Smooth muscle cell (in vitro differentiated cells): ENCODE data around the gene C11orf52. TPM values are rescaled to one million over a fixed set of nuclear protein-coding genes. Genes with fewer than 3 reads are reported as not detected.

Source experiments
- DNase-seq: peaks from one replicate; lab custom pipeline; 2025; ENCODE audit not compliant: unreplicated experiment; lab: John Stamatoyannopoulos, UW
- H2AFZ ChIP-seq: fragments of 200-600 bp; sonication (generic); 2 replicates; pipeline ENCODE4 v1.6.0; 2016; ENCODE audit warnings: antibody characterized with exemption, low read depth, mild to moderate bottlenecking
- H3F3A ChIP-seq: fragments of 200-600 bp; sonication (generic); 2 replicates; pipeline ENCODE4 v1.6.0; 2017; ENCODE audit warnings: antibody characterized with exemption, low read depth
- H3K27ac ChIP-seq: fragments of 200-600 bp; sonication (generic); 2 replicates; pipeline ENCODE4 v1.5.1; 2016; ENCODE audit warnings: low read depth, mild to moderate bottlenecking
- H3K27me3 ChIP-seq: fragments of 200-600 bp; sonication (generic); 2 replicates; pipeline ENCODE4 v1.6.1; 2016; ENCODE audit warnings: low read depth, mild to moderate bottlenecking
- H3K36me3 ChIP-seq: fragments of 200-600 bp; sonication (generic); 2 replicates; pipeline ENCODE4 v1.5.1; 2016; ENCODE audit warnings: low read depth
- H3K4me1 ChIP-seq: fragments of 200-600 bp; sonication (generic); 2 replicates; pipeline ENCODE4 v1.5.1; 2016; ENCODE audit warnings: low read depth
- H3K4me2 ChIP-seq: fragments of 200-600 bp; sonication (generic); 2 replicates; pipeline ENCODE4 v1.6.0; 2016; ENCODE audit warnings: mild to moderate bottlenecking
- H3K4me3 ChIP-seq: fragments of 200-600 bp; sonication (generic); 2 replicates; pipeline ENCODE4 v1.5.1; 2016; ENCODE audit warnings: mild to moderate bottlenecking
- H3K79me2 ChIP-seq: fragments of 200-600 bp; sonication (generic); 2 replicates; pipeline ENCODE4 v1.6.0; 2016; ENCODE audit warnings: low read depth, mild to moderate bottlenecking
- H3K9ac ChIP-seq: fragments of 200-600 bp; sonication (generic); 2 replicates; pipeline ENCODE4 v1.6.0; 2016; ENCODE audit warnings: low read depth
- H3K9me3 ChIP-seq: fragments of 200-600 bp; sonication (generic); replicated peaks from 2 replicates; pipeline ENCODE4 v1.5.1; 2016; ENCODE audit warnings: low read depth
- H4K20me1 ChIP-seq: fragments of 200-600 bp; sonication (generic); 2 replicates; pipeline ENCODE4 v1.6.0; 2016; ENCODE audit warnings: low read depth
- CTCF ChIP-seq: fragments of 200-600 bp; sonication (generic); IDR thresholded peaks from 2 replicates; pipeline ENCODE4 v1.5.1; 2017; ENCODE audit warnings: borderline replicate concordance, mild to moderate bottlenecking, antibody characterized with exemption; ENCODE audit not compliant: insufficient read depth, poor library complexity, severe bottlenecking
- WGBS: methylation state at CpG from one replicate; pipeline ENCODE4 v1.1.7; 2016; ENCODE audit warnings: low lambda C conversion rate; 5-methylcytosine and 5-hydroxymethylcytosine counted together
- polyA plus RNA-seq: library from polyadenylated mRNA; unstranded; fragments of >200 nt; fragmentation: Nextera tagmentation; extraction: Ambion mirVana; gene quantifications from 2 replicates; pipeline ENCODE4 v1.2.1, GENCODE V29; 2016
- total RNA-seq: library from RNA; depleted of rRNA; stranded (reverse); fragments of >200 nt; gene quantifications from 2 replicates; pipeline ENCODE4 v1.2.3, GENCODE V29; 2014

The C11orf52 gene
- total and polyA plus RNA-seq, 2 experiments from 2014 or later, result 0.64 to 3.0 TPM

GRCh38 chr11:111941963-111942362 is 23.2 kb downstream of the C11orf52 start:
- H3F3A ChIP-seq, result peaks cover 34% of the 10 kb centered on the region
- H2AFZ ChIP-seq, result no peak overlapping the region
- WGBS, result 90% methylated on average over 5 of the region's 5 CpGs
- no peak for DNase-seq
- H3K4me2 ChIP-seq, result no peak overlapping the region
- no peak overlapping the region for H3K9ac ChIP-seq
- H3K4me1 ChIP-seq, result peaks cover 33% of the 10 kb centered on the region
- peaks cover 33% of the 10 kb centered on the region for H3K79me2 ChIP-seq
- no peak overlapping the region for H3K4me3 ChIP-seq
- H3K27me3 ChIP-seq, result no peaks in the 10 kb centered on the region
- no peaks in the 10 kb centered on the region for H4K20me1 ChIP-seq
- no peak for TF ChIP-seq CTCF
- no peaks in the 10 kb centered on the region for H3K9me3 ChIP-seq
- H3K36me3 ChIP-seq, result no peaks in the 10 kb centered on the region
- peak overlapping the region; percentile 100 for H3K27ac ChIP-seq

DNA sequence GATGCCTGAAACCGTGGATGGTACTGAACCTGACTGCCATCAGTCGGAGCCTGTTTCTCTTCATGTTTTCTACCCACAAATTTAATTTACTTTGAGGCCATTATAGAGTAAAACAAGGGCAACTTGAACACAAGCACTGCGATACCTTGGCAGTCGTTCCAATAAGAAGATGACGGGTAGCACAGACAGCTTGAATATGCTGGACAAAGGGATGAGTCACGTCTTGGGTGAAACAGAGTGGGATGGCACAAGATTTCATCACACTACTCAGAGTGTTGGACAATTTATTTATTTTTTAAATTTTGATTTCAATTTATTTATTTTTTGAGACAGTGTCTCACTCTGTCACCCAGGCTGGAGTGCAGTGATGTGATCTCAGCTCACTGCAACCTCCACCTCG is 24.1 kb downstream of the C11orf52 start:
- Histone ChIP-seq H3K27ac (peak overlapping the region; percentile 100), H3K79me2 (peaks cover 35% of the 10 kb centered on the region), H3K27me3 (no peaks in the 10 kb centered on the region), H3K9ac (peak overlapping the region; percentile 28), H4K20me1 (no peaks in the 10 kb centered on the region), H3K4me1 (peaks cover 29% of the 10 kb centered on the region), H3K4me2 (no peak overlapping the region), H3K9me3 (no peaks in the 10 kb centered on the region), H3K36me3 (no peaks in the 10 kb centered on the region), H3K4me3 (no peak overlapping the region), H2AFZ (no peak overlapping the region), H3F3A (peaks cover 28% of the 10 kb centered on the region)
- DNase-seq, result no peak
- WGBS, result 83% methylated on average over 7 of the region's 7 CpGs
- TF ChIP-seq CTCF, result no peak

DNA sequence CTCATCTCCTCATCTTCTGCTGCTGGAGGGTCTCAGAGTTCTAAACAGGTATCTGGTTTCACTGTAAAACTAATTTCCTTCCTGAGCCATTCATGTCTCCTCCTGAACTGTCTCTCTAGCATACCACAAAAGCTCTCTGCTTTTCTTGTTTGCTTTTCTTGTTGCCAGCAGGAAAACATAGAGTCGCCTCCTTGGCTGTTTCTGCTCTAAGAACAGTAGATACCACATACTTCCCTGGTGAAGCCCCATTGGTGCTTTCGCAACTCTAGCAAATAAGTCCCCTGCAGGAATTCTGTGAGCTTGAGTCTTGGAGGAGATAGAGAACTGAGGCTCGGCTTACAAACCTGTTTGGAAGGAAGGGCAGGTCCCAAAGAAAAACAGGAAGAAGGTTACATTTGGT is 25.4 kb downstream of the C11orf52 start:
- Histone ChIP-seq H3K27me3 (no peaks in the 10 kb centered on the region), H3K27ac (peak overlapping the region; percentile 100), H3K36me3 (no peaks in the 10 kb centered on the region), H3K4me2 (peak overlapping the region; percentile 75), H4K20me1 (no peaks in the 10 kb centered on the region), H3K9ac (peak overlapping the region; percentile 95), H3K79me2 (peaks cover 38% of the 10 kb centered on the region), H3K9me3 (no peaks in the 10 kb centered on the region), H3F3A (peaks cover 16% of the 10 kb centered on the region), H3K4me3 (no peak overlapping the region), H2AFZ (peak overlapping the region; percentile 39), H3K4me1 (peaks cover 16% of the 10 kb centered on the region)
- DNase-seq, result no peak
- no peak for TF ChIP-seq CTCF
- 22% methylated on average over 3 of the region's 3 CpGs for WGBS

DNA sequence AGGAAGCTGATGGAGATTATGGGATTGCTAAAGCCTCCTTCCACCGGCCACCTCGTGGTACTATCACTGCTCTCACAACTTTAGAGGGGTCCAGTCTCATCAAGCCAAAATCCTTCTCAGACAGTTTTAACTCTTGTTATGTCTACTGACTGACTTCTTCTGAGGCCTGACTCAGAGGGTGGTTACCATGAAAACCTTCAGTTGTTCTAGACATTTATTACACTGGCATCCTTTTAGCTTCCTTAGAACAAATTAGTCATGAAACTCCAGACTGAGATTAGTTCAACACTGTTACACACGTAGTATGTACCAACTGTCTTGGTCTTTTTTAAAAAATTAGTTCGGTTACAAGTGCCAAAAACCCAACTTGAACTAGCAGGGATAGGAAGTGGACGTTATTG is 25.9 kb downstream of the C11orf52 start:
- Histone ChIP-seq H3K4me3 (no peak overlapping the region), H3K36me3 (no peaks in the 10 kb centered on the region), H3F3A (peaks cover 11% of the 10 kb centered on the region), H2AFZ (no peak overlapping the region), H3K79me2 (peaks cover 38% of the 10 kb centered on the region), H4K20me1 (no peaks in the 10 kb centered on the region), H3K27me3 (no peaks in the 10 kb centered on the region), H3K9me3 (no peaks in the 10 kb centered on the region), H3K27ac (peak overlapping the region; percentile 100), H3K4me2 (peak overlapping the region; percentile 75), H3K9ac (peak overlapping the region; percentile 95), H3K4me1 (peaks cover 11% of the 10 kb centered on the region)
- DNase-seq, result no peak
- 23% methylated on average over 5 of the region's 5 CpGs for WGBS
- no peak for TF ChIP-seq CTCF
